CD4-positive, alpha-beta T cell treated with Interleukin-17A for 1 hour (primary cell): Measurements from ENCODE around the gene OR52D1.

Experiments used
- DNase-seq: peaks from one replicate; pipeline ENCODE4 v3.0.0-alpha.2; 2020

OR52D1 gene

GRCh38 chr11:5514841-5515240, 26.4 kb downstream of the OR52D1 start:
- no peak for DNase-seq

GRCh38 chr11:5516599-5516998, 28.1 kb downstream of the OR52D1 start, which contains the start of gene UBQLNL:
Gene UBQLNL, minus strand, starts transcription at chr11:5516699. Its CDS starts 258 bp downstream, at chr11:5516441.
- DNase-seq, result no peak

- DNase-seq, result no peak
Measured at GRCh38 chr11:5521540-5521939, 33.1 kb downstream of the OR52D1 start.

- no peak for DNase-seq
Measured at GRCh38 chr11:5522308-5522707, 33.8 kb downstream of the OR52D1 start.

GRCh38 chr11:5524756-5525155, 36.3 kb downstream of the OR52D1 start:
- DNase-seq, result no peak

GRCh38 chr11:5527716-5528115, 39.2 kb downstream of the OR52D1 start:
- no peak for DNase-seq

GRCh38 chr11:5528495-5528894, 40.0 kb downstream of the OR52D1 start:
- DNase-seq, result no peak

- DNase-seq, result no peak
Measured at GRCh38 chr11:5531053-5531831, 42.8 kb downstream of the OR52D1 start.

GRCh38 chr11:5534046-5534445, 45.6 kb downstream of the OR52D1 start:
- DNase-seq, result no peak

- no peak for DNase-seq
Measured at GRCh38 chr11:5536482-5536881, 48.0 kb downstream of the OR52D1 start.
